ENCODE measurements around the gene AMBN.

AMBN gene

GRCh38 chr4:70591955-70592582 is at the start of gene AMBN:
AMBN (plus strand) TSS chr4:70592256; CDS start chr4:70592359, 103 bp downstream.
- DNase-seq, result no peak

- no peak for DNase-seq
Observed at GRCh38 chr4:70544279-70544868, 47.7 kb upstream of the AMBN start.

GRCh38 chr4:70556856-70557255 is 35.2 kb upstream of the AMBN start:
- no peak for DNase-seq

DNA sequence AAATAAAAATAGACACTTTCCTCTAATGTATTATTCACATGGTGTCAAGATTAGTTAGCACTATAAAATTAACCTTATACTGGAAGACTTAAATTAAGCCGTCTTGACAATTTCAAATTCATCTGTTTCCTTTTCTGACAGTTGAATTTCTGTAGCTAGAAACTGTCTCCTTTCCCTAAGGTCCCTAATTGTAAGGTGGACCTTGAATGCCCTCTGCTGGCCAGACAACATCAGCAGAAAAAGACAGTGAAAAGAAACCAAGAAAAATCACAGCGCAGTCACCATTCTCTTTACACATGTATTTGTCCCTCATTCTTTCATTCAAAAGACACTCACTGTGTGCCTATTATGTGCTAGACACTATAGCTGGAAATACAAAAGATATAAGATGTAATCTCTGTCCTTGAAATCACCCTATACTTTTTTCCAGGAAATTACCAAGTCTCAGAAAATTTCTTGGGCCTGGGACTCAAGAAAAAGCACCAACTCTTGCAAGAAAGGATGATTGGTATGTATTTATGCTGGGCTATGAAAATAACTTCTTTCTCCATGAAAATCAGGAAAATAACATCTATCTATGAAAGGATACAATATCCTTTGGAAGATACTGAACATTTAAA is 32.7 kb upstream of the AMBN start:
- DNase-seq, result peak; percentile 21

- no peak for DNase-seq
Observed at GRCh38 chr4:70559924-70560323, 32.1 kb upstream of the AMBN start.

GRCh38 chr4:70564033-70564432 is 28.0 kb upstream of the AMBN start:
- DNase-seq, result no peak

GRCh38 chr4:70570796-70571195 is 21.3 kb upstream of the AMBN start:
- no peak for DNase-seq

DNA sequence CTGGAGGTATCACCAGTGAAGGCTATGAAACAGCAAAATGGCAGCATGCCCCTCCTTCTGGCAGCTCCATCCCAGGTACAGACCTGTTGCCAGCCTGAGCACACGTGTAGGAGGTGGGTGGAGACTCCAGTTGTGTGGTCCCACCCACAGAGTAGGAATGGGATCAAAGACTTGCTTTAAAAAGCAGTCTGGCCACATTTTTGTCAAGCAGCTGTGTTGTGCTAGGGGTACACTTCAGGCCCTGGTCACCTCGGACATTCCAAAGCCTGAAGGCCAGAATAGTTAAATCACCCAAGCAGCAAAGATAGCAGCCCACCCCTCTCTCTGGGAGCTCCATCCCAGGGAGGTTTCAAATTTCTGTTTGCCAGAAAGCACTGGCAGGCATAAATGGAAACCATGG is 20.3 kb upstream of the AMBN start:
- DNase-seq, result no peak

- DNase-seq, result no peak
Observed at GRCh38 chr4:70575964-70576363, 16.1 kb upstream of the AMBN start.

GRCh38 chr4:70577220-70577927 is 14.7 kb upstream of the AMBN start:
- DNase-seq, result no peak

- DNase-seq, result no peak
Observed at GRCh38 chr4:70581980-70582379, 10.1 kb upstream of the AMBN start.

- no peak for DNase-seq
Observed at GRCh38 chr4:70583952-70584834, 7.9 kb upstream of the AMBN start.

- DNase-seq, result no peak
Observed at GRCh38 chr4:70586841-70587240, 5.2 kb upstream of the AMBN start.

- no peak for DNase-seq
Observed at GRCh38 chr4:70589785-70590184, 2.3 kb upstream of the AMBN start.

DNA sequence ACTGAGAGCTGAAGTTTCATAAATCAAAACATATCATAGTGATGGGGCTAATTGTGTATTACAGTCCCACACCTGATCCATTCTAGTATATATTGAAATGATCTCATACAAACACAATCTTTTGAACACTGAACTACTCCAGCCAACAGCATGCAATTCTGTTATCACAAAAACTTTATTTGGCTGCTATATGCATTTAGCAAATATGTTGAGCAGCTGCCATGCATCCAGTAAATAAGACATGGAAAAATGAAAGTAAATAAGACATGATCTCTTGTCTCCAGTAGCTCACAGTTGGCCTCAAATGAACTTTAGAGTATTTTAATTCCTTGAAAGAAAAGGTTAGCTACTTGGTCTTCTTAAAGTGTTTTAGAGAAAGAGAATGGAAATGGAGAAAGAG is 2.1 kb downstream of the AMBN start:
- no peak for DNase-seq

GRCh38 chr4:70600305-70600704 is 8.2 kb downstream of the AMBN start:
- no peak for DNase-seq

DNA sequence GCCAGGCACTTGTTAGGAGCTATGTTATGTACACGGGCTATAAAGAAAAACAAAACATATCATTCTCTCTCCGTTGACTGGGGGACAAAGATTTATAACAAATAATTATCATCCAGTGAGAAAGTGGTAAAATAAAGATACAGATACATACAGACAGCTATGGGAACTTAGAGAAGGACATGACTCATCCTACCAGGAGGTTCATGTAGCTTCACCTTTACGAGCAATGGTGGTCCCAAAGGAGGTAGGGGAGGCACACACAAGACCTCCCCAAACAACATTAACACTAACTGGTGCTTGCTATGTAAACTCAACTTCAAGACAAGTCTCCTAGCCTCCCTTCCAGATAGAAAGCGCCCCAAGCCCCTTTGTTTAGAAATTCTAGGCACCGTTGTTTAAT is 8.9 kb downstream of the AMBN start:
- DNase-seq, result no peak

GRCh38 chr4:70601422-70602039 is 9.5 kb downstream of the AMBN start:
- DNase-seq, result peak; percentile 66

DNA sequence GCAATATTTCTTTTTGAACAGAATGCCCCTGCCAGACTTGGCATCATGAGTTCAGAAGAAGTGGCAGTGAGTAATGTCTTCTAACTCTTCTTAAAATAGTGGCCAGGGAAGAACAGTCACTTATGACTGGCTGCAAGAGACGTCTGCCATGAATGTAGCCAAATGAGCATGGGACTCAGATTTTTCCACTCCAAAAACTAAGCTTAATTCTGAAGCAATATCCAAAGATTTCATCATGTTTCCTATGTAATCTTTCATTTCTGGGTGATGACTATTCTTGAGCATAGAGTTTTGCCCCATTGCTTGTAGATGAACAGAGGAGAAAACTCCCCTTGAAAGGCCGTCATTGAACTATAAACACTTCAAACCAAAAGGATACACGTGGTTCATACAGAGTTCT is 11.8 kb downstream of the AMBN start:
- peak; percentile 18 for DNase-seq

DNA sequence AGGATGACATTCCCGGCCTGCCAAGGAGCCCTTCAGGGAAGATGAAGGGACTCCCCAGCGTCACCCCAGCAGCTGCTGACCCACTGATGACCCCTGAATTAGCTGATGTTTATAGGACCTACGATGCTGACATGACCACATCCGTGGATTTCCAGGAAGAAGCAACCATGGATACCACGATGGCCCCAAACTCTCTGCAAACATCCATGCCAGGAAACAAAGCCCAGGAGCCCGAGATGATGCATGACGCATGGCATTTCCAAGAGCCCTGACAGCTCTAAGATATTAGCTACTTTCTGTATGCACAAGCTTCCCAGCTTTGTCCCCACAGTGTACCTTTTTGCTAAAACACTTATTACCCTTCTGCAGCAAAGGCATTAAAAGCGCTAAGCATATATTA is 14.4 kb downstream of the AMBN start:
- DNase-seq, result no peak

- no peak for DNase-seq
Observed at GRCh38 chr4:70607334-70607853, 15.3 kb downstream of the AMBN start.

- DNase-seq, result no peak
Observed at GRCh38 chr4:70608324-70608723, 16.3 kb downstream of the AMBN start.
